IMR-90 (cell line): ENCODE data around the gene TP63.

Experiments
- BHLHE40 ChIP-seq: fragments of 150-350 bp; IDR thresholded peaks from 2 replicates; pipeline ENCODE4 v1.6.1; 2016; ENCODE audit warnings: mild to moderate bottlenecking, low read depth, low read length
- FOS ChIP-seq: fragments of 150-350 bp; IDR thresholded peaks from 2 replicates; pipeline ENCODE4 v1.6.1; 2016; ENCODE audit warnings: low read depth, low read length
- MAFK ChIP-seq: IDR thresholded peaks from 2 replicates; pipeline ENCODE4 v1.6.1; 2012; ENCODE audit warnings: low read depth, low read length, improper control_type of control experiment
- NFE2L2 ChIP-seq: fragments of 150-350 bp; IDR thresholded peaks from 2 replicates; pipeline ENCODE4 v1.6.1; 2016; ENCODE audit warnings: low read depth, mild to moderate bottlenecking, low read length
- POLR2A ChIP-seq: IDR thresholded peaks from 2 replicates; pipeline ENCODE4 v1.6.1; 2012; ENCODE audit warnings: mild to moderate bottlenecking, low read depth, low read length
- RCOR1 ChIP-seq: IDR thresholded peaks from 2 replicates; pipeline ENCODE4 v1.6.1; 2012; ENCODE audit warnings: mild to moderate bottlenecking, low read length, improper control_type of control experiment; ENCODE audit not compliant: insufficient replicate concordance
- RFX5 ChIP-seq: IDR thresholded peaks from 2 replicates; pipeline ENCODE4 v1.8.0; 2012; ENCODE audit warnings: low read depth, mild to moderate bottlenecking, low read length, moderate library complexity
- SMC3 ChIP-seq: fragments of 150-350 bp; IDR thresholded peaks from 2 replicates; pipeline ENCODE4 v1.6.1; 2016; ENCODE audit warnings: low read depth, mild to moderate bottlenecking, antibody characterized with exemption, low read length, moderate library complexity
- TF ChIP-seq, protein P1 (sequence below): conservative IDR thresholded peaks from 2 replicates; pipeline ENCODE4 v1.5.1; 2012; ENCODE audit warnings: mild to moderate bottlenecking, low read depth, low read length, improper control_type of control experiment
- TF ChIP-seq, protein P2 (sequence below): fragments of 150-350 bp; IDR thresholded peaks from 2 replicates; pipeline ENCODE4 v1.6.1; 2017; ENCODE audit warnings: mild to moderate bottlenecking, antibody characterized with exemption, low read length, low read depth

DNA sequence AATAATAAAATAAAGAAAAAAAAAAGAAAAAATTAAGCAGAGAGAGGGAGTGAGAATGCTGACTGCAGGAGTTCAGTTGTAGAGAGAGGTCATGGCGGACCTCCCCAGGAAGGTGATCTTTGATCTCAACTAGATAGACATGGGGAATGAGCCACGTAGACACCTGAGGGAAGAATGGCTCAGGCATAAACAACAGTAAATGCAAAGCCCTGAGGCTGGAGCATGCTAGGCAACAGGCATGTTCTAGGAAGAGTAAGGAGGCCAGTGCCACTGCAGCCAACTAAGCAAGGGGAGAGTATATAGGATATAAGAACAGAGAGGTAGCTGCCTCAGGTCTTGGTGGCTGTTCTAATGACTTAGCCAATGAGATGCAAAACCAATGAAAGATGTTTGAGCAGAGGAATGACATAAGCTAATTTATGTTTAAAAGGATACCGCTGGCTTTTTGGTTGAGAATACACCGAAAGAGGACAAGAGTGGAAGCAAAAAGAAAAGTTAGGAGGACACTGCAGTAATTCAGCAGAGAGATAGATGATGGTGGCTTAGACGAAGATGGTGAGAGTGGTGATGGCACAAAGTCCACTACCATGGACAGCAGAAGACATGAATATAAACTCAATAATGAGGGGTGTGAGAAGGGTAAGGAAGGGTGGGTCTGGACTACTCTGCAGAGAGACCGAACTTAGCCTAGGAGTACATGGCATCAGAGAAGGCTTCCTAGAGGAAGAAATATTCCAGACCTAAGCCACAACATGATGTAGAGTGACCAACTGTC is 314.9 kb downstream of the TP63 start:
- TF ChIP-seq, protein P1, sequence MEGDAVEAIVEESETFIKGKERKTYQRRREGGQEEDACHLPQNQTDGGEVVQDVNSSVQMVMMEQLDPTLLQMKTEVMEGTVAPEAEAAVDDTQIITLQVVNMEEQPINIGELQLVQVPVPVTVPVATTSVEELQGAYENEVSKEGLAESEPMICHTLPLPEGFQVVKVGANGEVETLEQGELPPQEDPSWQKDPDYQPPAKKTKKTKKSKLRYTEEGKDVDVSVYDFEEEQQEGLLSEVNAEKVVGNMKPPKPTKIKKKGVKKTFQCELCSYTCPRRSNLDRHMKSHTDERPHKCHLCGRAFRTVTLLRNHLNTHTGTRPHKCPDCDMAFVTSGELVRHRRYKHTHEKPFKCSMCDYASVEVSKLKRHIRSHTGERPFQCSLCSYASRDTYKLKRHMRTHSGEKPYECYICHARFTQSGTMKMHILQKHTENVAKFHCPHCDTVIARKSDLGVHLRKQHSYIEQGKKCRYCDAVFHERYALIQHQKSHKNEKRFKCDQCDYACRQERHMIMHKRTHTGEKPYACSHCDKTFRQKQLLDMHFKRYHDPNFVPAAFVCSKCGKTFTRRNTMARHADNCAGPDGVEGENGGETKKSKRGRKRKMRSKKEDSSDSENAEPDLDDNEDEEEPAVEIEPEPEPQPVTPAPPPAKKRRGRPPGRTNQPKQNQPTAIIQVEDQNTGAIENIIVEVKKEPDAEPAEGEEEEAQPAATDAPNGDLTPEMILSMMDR, result no peak
- TF ChIP-seq SMC3 (no peak), MAFK (no peak), BHLHE40 (no peak), RFX5 (no peak), POLR2A (no peak), RCOR1 (no peak), FOS (no peak), NFE2L2 (no peak)
- TF ChIP-seq, protein P2, sequence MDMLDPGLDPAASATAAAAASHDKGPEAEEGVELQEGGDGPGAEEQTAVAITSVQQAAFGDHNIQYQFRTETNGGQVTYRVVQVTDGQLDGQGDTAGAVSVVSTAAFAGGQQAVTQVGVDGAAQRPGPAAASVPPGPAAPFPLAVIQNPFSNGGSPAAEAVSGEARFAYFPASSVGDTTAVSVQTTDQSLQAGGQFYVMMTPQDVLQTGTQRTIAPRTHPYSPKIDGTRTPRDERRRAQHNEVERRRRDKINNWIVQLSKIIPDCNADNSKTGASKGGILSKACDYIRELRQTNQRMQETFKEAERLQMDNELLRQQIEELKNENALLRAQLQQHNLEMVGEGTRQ, result no peak
